ENCODE data around the gene ABTB2. TPM values are rescaled to one million over a fixed set of nuclear protein-coding genes. Genes with fewer than 3 reads are reported as not detected.

Gene ABTB2
- total and polyA plus RNA-seq, 2 experiments from 2014 or later, result 12.4 to 14.3 TPM

- no peaks in the 10 kb centered on the region for H3K9me2 ChIP-seq (replicated peaks; ENCODE audit: insufficient read depth)
- WGBS (ENCODE audit: low lambda C conversion rate, missing lambda C conversion rate), result 60% methylated on average over 4 of the region's 4 CpGs
- no peaks in the 10 kb centered on the region for H3K36me3 ChIP-seq (replicated peaks; ENCODE audit: insufficient read depth, low read depth)
- H3K4me3 ChIP-seq, result no peak overlapping the region
- DNase-seq (ENCODE audit: low spot score), result no peak
- peaks cover 52% of the 10 kb centered on the region for H3K79me2 ChIP-seq
- no peak overlapping the region for H3K4me2 ChIP-seq
- H3K27ac ChIP-seq, result peak overlapping the region; percentile 1
- no peak overlapping the region for H2AFZ ChIP-seq
- TF ChIP-seq CTCF (IDR thresholded peaks at IDR 0.05; ENCODE audit: poor library complexity), result no peak
- no peak for TF ChIP-seq EZH2phosphoT487 (IDR thresholded peaks at IDR 0.05; ENCODE audit: low read depth, severe bottlenecking, unreplicated experiment)
- no peak for TF ChIP-seq EZH2 (IDR thresholded peaks at IDR 0.05; ENCODE audit: borderline replicate concordance)
- peaks cover 4% of the 10 kb centered on the region for H4K20me1 ChIP-seq (ENCODE audit: insufficient read depth, poor library complexity, severe bottlenecking)
- H3K27me3 ChIP-seq, result no peaks in the 10 kb centered on the region
- H3K4me1 ChIP-seq (ENCODE audit: insufficient read depth), result peaks cover 22% of the 10 kb centered on the region
- H3K9me3 ChIP-seq (ENCODE audit: low read depth), result no peaks in the 10 kb centered on the region
Measured at GRCh38 chr11:34302046-34302921, 55.5 kb downstream of the ABTB2 start.

DNA sequence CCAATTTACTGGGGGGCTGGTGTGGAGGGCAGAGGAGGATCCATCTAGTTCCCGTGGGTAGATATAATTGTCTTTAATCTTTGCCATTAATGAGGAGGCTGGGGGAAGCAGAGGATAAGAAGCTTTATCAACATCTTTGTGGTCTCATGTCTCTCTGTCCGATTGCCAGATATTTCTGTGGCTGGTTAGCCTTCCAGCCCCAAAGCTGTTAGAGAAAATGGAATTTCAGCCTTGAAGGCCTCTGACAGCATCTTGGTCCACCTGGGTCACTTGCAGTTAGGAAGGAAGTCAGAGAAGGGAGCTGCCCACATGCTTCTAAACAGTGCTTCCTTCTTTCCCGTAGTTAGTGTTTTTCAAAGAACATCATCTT is 56.9 kb downstream of the ABTB2 start:
- no peaks in the 10 kb centered on the region for H3K9me3 ChIP-seq (ENCODE audit: low read depth)
- no peak for TF ChIP-seq EZH2 (IDR thresholded peaks at IDR 0.05; ENCODE audit: borderline replicate concordance)
- no peak for TF ChIP-seq CTCF (IDR thresholded peaks at IDR 0.05; ENCODE audit: poor library complexity)
- H3K36me3 ChIP-seq (replicated peaks; ENCODE audit: insufficient read depth, low read depth), result no peaks in the 10 kb centered on the region
- peaks cover 8% of the 10 kb centered on the region for H4K20me1 ChIP-seq (ENCODE audit: insufficient read depth, poor library complexity, severe bottlenecking)
- H3K27ac ChIP-seq, result no peak overlapping the region
- DNase-seq (ENCODE audit: low spot score), result no peak
- peaks cover 54% of the 10 kb centered on the region for H3K79me2 ChIP-seq
- H3K9me2 ChIP-seq (replicated peaks; ENCODE audit: insufficient read depth), result no peaks in the 10 kb centered on the region
- 59% methylated on average over 3 of the region's 3 CpGs for WGBS (ENCODE audit: low lambda C conversion rate, missing lambda C conversion rate)
- H3K4me3 ChIP-seq, result no peak overlapping the region
- no peaks in the 10 kb centered on the region for H3K27me3 ChIP-seq
- H2AFZ ChIP-seq, result no peak overlapping the region
- H3K4me1 ChIP-seq (ENCODE audit: insufficient read depth), result peaks cover 22% of the 10 kb centered on the region
- H3K4me2 ChIP-seq, result no peak overlapping the region

DNA sequence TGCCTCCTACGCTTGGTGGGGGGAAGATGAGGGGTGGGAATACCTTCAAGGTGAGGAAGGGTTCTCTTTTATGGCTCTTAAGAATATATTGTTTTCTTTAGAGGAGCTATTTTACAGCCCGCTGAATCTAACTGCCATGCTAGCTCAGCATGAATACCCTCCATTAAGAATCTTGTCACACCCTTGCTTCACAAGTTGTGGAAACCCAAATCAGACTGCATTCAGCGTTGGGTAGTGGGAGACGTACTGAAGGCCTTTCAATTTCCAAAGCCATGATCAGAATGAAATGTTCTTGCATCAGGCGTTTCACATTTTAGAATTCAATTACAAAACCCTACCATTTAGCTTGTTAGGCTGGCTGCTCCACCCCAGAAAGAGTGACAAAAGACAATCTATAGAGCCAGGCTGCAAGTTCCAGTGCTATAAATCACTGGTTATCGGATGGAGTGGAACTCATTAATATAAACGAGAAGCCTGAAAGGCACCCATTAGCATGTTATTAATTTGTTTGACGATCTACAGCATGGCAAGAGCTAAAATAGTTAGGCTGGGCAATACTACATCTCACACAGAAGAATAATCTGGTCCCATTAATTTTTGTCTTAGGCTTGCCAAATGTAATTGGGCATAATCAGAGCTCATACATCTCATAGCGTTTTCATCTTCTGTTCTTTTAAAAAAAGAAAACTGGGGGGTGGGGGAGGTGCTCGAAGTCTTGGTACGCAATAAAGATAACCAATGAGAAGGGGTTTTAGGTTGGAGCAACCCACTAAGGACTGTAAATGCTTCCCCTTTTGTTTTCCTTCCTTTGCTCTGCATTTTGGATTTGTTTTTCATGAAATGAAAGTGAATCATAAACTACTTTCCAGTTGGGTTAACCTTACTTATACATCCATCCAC is 57.5 kb downstream of the ABTB2 start:
- Histone ChIP-seq H3K27me3 (no peaks in the 10 kb centered on the region), H2AFZ (no peak overlapping the region), H3K79me2 (peaks cover 53% of the 10 kb centered on the region), H3K4me1 (ENCODE audit: insufficient read depth) (peaks cover 22% of the 10 kb centered on the region), H4K20me1 (ENCODE audit: insufficient read depth, poor library complexity, severe bottlenecking) (peaks cover 8% of the 10 kb centered on the region), H3K36me3 (replicated peaks; ENCODE audit: insufficient read depth, low read depth) (no peaks in the 10 kb centered on the region), H3K27ac (no peak overlapping the region), H3K9me3 (ENCODE audit: low read depth) (no peaks in the 10 kb centered on the region), H3K9me2 (replicated peaks; ENCODE audit: insufficient read depth) (no peaks in the 10 kb centered on the region), H3K4me3 (no peak overlapping the region), H3K4me2 (no peak overlapping the region)
- DNase-seq (ENCODE audit: low spot score), result no peak
- 82% methylated on average over 11 of the region's 11 CpGs for WGBS (ENCODE audit: low lambda C conversion rate, missing lambda C conversion rate)
- no peak for TF ChIP-seq EZH2 (IDR thresholded peaks at IDR 0.05; ENCODE audit: borderline replicate concordance)
- TF ChIP-seq EZH2phosphoT487 (IDR thresholded peaks at IDR 0.05; ENCODE audit: low read depth, severe bottlenecking, unreplicated experiment), result no peak
- TF ChIP-seq CTCF (IDR thresholded peaks at IDR 0.05; ENCODE audit: poor library complexity), result no peak
